GM19463 (cell line): Measurements from ENCODE around the gene MYO1F.
"Not testable (repeated sequence)": the region's sequence is repeated elsewhere in the genome, so short reads cannot be mapped to it uniquely, and the experiment has no call there.

Experiments used
- ATAC-seq: cut with Tn5 transposase; IDR thresholded peaks from one replicate; pipeline ENCODE4 v1.9.1; 2021; ENCODE audit warnings: mild to moderate bottlenecking, moderate library complexity; ENCODE audit not compliant: unreplicated experiment

Gene MYO1F

DNA sequence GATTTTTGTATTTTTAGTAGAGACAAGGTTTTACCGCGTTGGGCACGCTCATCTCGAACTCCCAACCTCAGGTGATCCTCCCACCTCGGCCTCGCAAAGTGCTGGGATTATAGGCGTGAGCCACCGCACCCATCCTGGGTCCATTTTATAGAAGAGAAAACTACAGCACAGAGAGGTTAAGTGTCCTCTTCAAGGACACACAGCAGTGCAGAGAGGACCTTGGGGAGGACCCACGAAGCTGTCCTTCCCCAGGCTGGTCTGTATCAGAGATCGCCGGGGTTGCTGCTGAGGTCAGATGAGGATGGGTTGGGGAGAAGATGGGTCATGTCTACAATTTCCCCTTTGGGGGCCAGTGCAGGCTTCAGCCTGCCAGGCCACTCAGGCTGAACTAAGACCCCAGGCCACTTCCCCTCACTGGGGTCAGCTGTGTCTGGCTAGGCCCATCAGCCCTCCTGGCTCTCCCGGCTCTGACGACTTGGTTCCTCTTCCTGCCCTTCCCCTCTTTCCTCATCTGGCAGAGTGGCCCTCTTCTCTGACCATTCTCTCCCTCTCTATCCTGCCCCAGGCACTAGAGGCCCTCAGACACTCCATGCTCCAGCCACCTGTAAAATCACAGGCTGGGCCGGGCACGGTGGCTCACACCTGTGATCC is 9.6 kb downstream of the MYO1F start:
- ATAC-seq: no peak

DNA sequence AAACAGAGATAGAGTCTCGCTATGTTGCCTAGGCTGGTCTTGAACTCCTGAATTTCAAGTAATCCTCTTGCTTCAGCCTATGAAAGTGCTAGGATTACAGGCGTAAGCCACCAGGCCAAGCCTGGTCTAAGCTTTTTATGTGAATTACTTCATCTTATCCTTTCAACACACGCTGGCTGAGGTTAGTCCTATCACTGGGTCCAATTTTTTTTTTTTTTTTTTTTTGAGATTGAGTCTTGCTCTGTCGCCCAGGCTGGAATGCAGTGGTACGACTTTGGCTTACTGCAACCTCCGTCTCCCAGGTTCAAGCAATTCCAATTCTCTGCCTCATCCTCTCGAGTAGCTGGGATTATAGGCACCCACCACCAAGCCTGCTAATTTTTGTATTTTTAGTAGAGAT is 10.4 kb downstream of the MYO1F start:
- ATAC-seq: no peak

- not testable (repeated sequence) for ATAC-seq
Observed at GRCh38 chr19:8564866-8565265, 12.4 kb downstream of the MYO1F start.

- ATAC-seq: no peak
Observed at GRCh38 chr19:8561075-8561764, 16.0 kb downstream of the MYO1F start.

GRCh38 chr19:8558325-8558724 is 18.9 kb downstream of the MYO1F start:
- ATAC-seq: no peak

DNA sequence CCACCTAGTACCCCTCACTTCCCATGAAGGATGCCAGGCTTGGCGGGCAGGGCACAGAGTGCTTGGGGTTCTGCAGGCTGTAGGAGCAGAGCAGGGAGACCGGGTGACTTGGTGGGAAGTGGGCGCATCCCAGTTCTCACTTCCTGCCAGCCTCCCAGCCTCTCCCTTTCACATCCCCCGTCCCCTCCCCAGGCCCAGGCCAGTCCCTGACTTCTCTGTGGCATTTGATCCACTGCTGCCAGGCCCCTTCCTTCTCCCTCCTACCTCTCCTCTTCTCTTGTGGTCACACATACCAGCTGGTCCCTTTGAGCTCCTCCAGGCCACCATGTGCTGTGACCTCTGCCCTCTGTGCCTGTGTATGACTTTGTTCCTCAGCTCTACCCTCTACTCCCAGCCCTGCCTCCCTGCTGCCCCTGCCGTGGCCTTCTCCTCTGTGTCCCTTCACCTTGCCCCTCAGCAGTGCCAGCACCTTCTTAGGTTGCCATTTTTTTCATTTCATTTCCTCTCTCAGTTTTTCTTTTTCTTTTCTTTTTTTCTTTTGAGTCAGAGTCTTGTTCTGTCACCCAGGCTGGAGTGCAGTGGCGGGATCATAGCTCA is 19.5 kb downstream of the MYO1F start:
- no peak for ATAC-seq

GRCh38 chr19:8553729-8554128 is 23.5 kb downstream of the MYO1F start:
- ATAC-seq: not testable (repeated sequence)

DNA sequence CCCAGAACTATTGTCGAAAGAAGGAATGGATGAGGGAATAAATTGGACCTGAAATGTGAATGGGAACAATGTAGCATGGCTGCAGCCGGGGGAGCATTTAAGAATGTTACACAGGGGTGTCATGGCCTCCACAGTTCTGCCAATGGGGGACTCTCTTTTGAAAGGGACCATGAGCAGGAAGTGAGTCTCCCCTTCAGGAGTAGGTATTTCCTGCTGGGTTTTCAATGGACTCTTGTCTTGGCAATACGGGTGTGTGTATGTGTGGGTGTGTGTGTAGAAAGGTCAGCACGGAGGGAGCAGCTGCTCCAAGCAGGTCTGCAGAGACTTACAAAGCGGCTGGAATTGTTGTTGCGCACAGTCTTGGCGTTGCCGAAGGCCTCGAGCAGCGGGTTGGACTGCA is 24.4 kb downstream of the MYO1F start:
- no peak for ATAC-seq

DNA sequence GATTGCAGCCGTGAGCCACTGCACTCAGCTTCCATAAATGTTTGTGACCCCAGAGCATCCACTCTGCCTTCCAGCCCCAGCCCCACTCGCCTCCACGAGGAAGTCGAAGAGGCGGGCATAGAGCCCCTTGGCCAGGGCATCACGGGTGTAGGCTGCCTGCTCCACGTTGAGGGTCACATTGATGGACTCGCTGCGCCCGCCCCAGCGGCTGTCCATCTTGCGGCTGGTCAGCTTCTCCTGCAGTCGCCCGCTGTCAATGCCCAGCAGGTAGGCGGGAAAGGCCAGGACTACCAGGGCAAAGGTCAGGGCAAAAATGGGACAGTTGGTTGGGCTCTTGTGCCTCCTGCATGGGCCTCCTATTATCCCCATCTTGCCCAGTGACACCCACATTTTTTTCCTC is 27.2 kb downstream of the MYO1F start:
- no peak for ATAC-seq

GRCh38 chr19:8545743-8546142 is 31.5 kb downstream of the MYO1F start:
- no peak for ATAC-seq

- ATAC-seq: no peak
Observed at GRCh38 chr19:8544168-8544567, 33.1 kb downstream of the MYO1F start.

DNA sequence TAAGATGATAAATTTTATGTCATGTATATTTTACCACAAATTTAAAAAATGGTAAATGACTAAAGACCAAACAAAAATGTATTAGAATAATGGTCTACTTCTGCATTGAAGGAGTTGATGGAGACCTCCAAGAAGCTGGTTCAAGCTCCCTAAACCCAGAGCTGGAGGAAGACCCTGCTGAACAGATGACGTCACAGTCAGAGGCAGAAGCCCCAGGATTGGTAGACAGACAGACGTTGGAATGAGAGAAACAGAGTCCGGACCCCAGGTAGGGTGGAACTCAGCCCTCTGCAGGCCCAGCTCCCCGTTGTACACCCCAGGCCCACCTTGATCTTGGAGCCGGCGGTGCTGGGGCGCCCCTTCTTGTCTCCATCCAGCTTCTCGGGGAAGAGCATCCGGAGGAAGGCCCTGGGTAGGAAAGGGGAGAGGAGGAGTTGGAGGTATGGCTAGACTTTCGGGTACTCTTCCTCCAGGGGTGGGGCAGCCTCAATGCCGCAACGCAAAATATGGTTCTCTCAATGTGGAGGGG is 37.6 kb downstream of the MYO1F start:
- no peak for ATAC-seq

- no peak for ATAC-seq
Observed at GRCh38 chr19:8537099-8537498, 40.1 kb downstream of the MYO1F start.

- ATAC-seq: no peak
Observed at GRCh38 chr19:8536282-8536681, 41.0 kb downstream of the MYO1F start.

DNA sequence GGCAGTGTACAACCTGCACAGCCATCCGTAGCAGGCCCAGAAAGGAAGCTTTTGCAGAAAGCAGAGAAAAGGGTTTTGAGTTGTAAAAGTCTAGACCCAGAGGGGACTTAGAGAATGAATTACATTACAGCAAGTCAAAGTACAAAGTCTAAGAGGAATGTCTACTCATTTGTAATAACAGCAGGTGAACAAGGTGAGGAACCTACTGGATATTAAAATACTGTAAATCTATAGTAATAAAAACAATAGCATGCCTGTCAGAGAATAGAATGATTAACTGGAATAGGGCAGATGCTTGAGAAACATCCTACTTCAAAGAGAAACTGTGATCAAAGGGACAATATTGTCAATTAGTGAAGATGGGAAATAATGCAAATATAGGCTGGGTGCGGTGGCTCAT is 45.0 kb downstream of the MYO1F start:
- no peak for ATAC-seq

- no peak for ATAC-seq
Observed at GRCh38 chr19:8531470-8531869, 45.8 kb downstream of the MYO1F start.

GRCh38 chr19:8530061-8530679 is 47.1 kb downstream of the MYO1F start:
- ATAC-seq: no peak

GRCh38 chr19:8529369-8530006 is 47.8 kb downstream of the MYO1F start:
- ATAC-seq: no peak

- no peak for ATAC-seq
Observed at GRCh38 chr19:8528500-8528899, 48.7 kb downstream of the MYO1F start.

- ATAC-seq: no peak
Observed at GRCh38 chr19:8526345-8527091, 50.7 kb downstream of the MYO1F start.

GRCh38 chr19:8525401-8525684 is 51.9 kb downstream of the MYO1F start:
- ATAC-seq: no peak
